SU-DHL-6 (cell line): ENCODE measurements around the gene MNX1.

Source experiments
- H2AFZ ChIP-seq: fragments of 200-600 bp; sonication (generic); 2 replicates; pipeline ENCODE4 v1.6.1; 2014; ENCODE audit warnings: low read depth, mild to moderate bottlenecking, moderate library complexity, mixed read lengths, antibody characterized with exemption, low read length; ENCODE audit not compliant: severe bottlenecking
- H3F3A ChIP-seq: fragments of 200-600 bp; shearing (Covaris generic); 2 replicates; pipeline ENCODE4 v1.6.0; 2016; ENCODE audit warnings: antibody characterized with exemption, mild to moderate bottlenecking; ENCODE audit not compliant: insufficient read depth
- H3K27ac ChIP-seq: fragments of 200-600 bp; sonication (generic); 2 replicates; pipeline ENCODE4 v1.5.1; 2016; ENCODE audit warnings: low read depth, mild to moderate bottlenecking, low read length, moderate library complexity, mixed read lengths
- H3K27me3 ChIP-seq: fragments of 200-600 bp; sonication (generic), shearing (Covaris generic); 2 replicates; pipeline ENCODE4 v1.6.0; 2014; ENCODE audit warnings: mild to moderate bottlenecking, low read length
- H3K36me3 ChIP-seq: fragments of 200-600 bp; sonication (generic); 2 replicates; pipeline ENCODE4 v1.6.1; 2014; ENCODE audit warnings: mild to moderate bottlenecking, low read length, mixed read lengths
- H3K4me2 ChIP-seq: fragments of 300-600, 200-600 bp; shearing (Covaris generic), sonication (generic); 2 replicates; pipeline ENCODE4 v1.6.0; 2014; ENCODE audit warnings: low read length, low read depth, mild to moderate bottlenecking; ENCODE audit not compliant: poor library complexity, severe bottlenecking
- H3K4me3 ChIP-seq: fragments of 200-600 bp; sonication (generic); 2 replicates; pipeline ENCODE4 v1.5.1; 2014; ENCODE audit warnings: antibody characterized with exemption, low read length, mild to moderate bottlenecking, mixed read lengths; ENCODE audit not compliant: insufficient read depth, poor library complexity, severe bottlenecking
- H3K79me2 ChIP-seq: fragments of 200-600 bp; sonication (generic); 2 replicates; pipeline ENCODE4 v1.6.1; 2014; ENCODE audit warnings: mild to moderate bottlenecking, low read length, moderate library complexity; ENCODE audit not compliant: insufficient read depth
- H3K9ac ChIP-seq: fragments of 200-600 bp; sonication (generic); 2 replicates; pipeline ENCODE4 v1.7.0; 2014; ENCODE audit warnings: mild to moderate bottlenecking, low read length
- H3K9me2 ChIP-seq: fragments of 200-600 bp; sonication (generic); replicated peaks from 2 replicates; pipeline ENCODE4 v1.6.1; 2014; ENCODE audit warnings: low read length; ENCODE audit not compliant: insufficient read depth
- H3K9me3 ChIP-seq: fragments of 200-600 bp; sonication (generic); 2 replicates; pipeline ENCODE4 v1.6.1; 2014; ENCODE audit warnings: low read length, mixed read lengths; ENCODE audit not compliant: insufficient read depth
- H4K20me1 ChIP-seq: fragments of 200-600 bp; sonication (generic); 2 replicates; pipeline ENCODE4 v1.6.1; 2014; ENCODE audit warnings: low read depth, mild to moderate bottlenecking, antibody characterized with exemption, low read length, moderate library complexity, mixed read lengths
- EZH2phosphoT487 ChIP-seq: fragments of 200-600 bp; sonication (generic), shearing (Covaris generic); conservative IDR thresholded peaks from 2 replicates; pipeline ENCODE4 v1.6.1; 2018; ENCODE audit warnings: mild to moderate bottlenecking, antibody characterized with exemption, low read length, moderate library complexity, mixed read lengths
- TF ChIP-seq, protein P1 (sequence below): fragments of 200-600 bp; sonication (generic); IDR thresholded peaks from one replicate; pipeline ENCODE4 v1.5.1; 2017; ENCODE audit warnings: antibody characterized with exemption, mild to moderate bottlenecking, low read length, moderate library complexity; ENCODE audit not compliant: insufficient read depth, poor library complexity, severe bottlenecking

MNX1 gene

DNA sequence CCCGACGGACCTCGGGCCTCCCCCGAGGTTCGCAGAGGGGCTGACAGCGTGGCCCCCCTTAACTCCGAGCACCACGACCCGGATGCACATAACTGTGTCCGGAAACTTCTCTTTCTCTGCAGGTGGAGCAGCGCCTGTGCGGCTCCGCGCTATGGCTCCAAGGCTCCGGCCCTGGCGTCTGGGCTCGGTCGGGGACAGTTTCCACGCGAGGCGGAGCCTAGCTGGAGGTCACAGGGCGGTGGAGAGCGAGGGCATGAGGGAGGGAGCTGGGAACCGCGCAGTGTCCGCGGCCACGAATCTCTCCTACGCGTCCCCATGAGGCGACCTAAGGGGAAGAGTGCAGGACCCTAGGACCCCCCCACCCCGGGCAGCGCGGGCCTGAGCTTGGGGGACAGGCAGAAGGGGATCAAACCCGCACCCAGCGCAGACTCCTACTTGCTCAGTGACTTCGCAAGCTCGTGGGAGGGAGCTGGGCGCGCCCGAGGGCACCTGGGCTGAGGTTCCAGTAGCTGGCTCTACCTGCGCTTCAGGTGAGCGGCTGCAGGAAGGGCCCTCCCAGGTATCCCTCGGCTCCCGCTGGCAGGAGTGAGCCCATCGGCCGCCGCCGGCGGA lies 8.6 kb upstream of the MNX1 start:
- Histone ChIP-seq H3K4me2 (no peak overlapping the region), H3K4me3 (no peak overlapping the region), H3F3A (no peaks in the 10 kb centered on the region), H3K9me2 (no peaks in the 10 kb centered on the region), H3K36me3 (no peaks in the 10 kb centered on the region), H2AFZ (no peak overlapping the region), H3K9me3 (no peaks in the 10 kb centered on the region), H3K27me3 (no peaks in the 10 kb centered on the region), H4K20me1 (no peaks in the 10 kb centered on the region), H3K79me2 (no peaks in the 10 kb centered on the region), H3K27ac (no peak overlapping the region), H3K9ac (no peak overlapping the region)
- TF ChIP-seq EZH2phosphoT487, result no peak
- TF ChIP-seq, protein P1, sequence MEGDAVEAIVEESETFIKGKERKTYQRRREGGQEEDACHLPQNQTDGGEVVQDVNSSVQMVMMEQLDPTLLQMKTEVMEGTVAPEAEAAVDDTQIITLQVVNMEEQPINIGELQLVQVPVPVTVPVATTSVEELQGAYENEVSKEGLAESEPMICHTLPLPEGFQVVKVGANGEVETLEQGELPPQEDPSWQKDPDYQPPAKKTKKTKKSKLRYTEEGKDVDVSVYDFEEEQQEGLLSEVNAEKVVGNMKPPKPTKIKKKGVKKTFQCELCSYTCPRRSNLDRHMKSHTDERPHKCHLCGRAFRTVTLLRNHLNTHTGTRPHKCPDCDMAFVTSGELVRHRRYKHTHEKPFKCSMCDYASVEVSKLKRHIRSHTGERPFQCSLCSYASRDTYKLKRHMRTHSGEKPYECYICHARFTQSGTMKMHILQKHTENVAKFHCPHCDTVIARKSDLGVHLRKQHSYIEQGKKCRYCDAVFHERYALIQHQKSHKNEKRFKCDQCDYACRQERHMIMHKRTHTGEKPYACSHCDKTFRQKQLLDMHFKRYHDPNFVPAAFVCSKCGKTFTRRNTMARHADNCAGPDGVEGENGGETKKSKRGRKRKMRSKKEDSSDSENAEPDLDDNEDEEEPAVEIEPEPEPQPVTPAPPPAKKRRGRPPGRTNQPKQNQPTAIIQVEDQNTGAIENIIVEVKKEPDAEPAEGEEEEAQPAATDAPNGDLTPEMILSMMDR, result no peak

DNA sequence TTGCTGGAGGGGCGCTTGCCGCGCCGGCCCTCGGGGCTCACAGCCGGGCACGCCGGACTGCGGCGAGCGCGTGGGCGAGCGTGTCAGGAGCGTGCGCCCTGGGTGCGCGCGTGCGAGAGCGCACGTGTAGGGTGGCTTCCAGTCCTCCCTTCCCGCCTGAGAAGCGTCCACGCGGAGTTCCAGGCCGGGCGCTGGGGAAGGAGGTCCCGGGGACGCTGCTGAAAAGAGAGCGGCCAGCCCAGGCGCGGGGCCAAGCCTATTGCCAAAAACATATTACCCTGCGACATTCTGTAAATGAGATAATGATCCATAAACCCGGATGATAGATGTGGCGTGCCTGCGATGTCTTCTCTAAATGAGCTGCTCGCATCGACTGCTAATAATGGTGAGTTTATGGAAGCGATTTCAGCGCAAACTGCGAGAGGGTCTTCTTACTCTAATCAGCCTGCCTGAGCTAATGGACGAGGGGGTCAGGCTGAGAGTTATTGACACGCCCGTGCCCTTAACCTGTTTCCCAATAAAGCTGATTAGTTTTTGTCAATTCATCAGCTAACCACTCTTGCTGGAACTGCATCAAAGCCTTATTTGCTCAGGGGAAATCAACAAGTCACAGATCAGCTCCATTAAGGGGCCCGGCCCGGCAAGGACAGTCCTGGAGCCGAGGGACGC lies 8.0 kb upstream of the MNX1 start:
- no peak overlapping the region for H3K9ac ChIP-seq
- H3K36me3 ChIP-seq, result no peaks in the 10 kb centered on the region
- no peaks in the 10 kb centered on the region for H3K27me3 ChIP-seq
- H3K9me3 ChIP-seq, result no peaks in the 10 kb centered on the region
- no peaks in the 10 kb centered on the region for H3K79me2 ChIP-seq
- no peaks in the 10 kb centered on the region for H3F3A ChIP-seq
- no peak overlapping the region for H2AFZ ChIP-seq
- TF ChIP-seq, protein P1, result no peak
- no peak for TF ChIP-seq EZH2phosphoT487
- no peak overlapping the region for H3K27ac ChIP-seq
- H4K20me1 ChIP-seq, result no peaks in the 10 kb centered on the region
- no peaks in the 10 kb centered on the region for H3K9me2 ChIP-seq
- no peak overlapping the region for H3K4me2 ChIP-seq
- H3K4me3 ChIP-seq, result no peak overlapping the region

DNA sequence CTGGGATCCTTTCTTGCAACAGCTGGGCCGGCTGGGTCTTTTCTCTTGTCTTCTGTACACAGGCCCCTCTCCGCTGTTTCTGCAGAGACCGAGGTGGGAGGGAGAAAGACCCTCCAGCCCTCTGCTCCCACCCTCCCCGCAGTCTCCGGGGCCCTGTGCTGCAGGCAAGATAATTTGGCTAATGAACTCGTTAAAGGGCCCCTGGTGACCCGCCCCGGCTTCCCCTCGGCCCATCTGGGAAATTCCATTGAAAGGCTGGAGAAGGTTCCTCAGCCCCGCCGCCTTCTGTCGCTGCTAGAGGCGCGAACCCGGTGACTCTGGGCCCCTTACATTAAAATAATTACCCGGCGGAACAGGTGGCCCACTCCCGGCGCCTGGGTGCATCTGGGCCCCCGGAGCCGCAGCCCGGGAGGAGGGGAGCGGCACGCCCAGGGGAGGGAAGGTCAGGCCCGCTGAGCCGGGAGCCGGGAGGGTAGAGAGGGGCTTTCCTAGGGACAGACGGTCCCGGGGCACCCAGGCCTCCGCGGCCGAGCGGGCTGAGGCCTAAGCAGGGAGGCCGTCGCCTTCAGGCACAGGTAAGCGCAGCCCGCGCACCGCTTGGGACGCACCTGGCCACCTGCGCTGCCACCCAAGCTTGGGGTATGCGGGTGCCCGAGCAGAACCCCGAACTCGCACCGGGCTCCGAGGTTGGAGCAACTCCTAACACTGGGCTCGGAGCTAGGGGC lies 7.3 kb upstream of the MNX1 start:
- no peaks in the 10 kb centered on the region for H3K79me2 ChIP-seq
- no peaks in the 10 kb centered on the region for H3K27me3 ChIP-seq
- no peaks in the 10 kb centered on the region for H3K9me2 ChIP-seq
- no peaks in the 10 kb centered on the region for H4K20me1 ChIP-seq
- no peaks in the 10 kb centered on the region for H3F3A ChIP-seq
- H3K36me3 ChIP-seq, result no peaks in the 10 kb centered on the region
- H3K4me2 ChIP-seq, result no peak overlapping the region
- TF ChIP-seq, protein P1, result no peak
- no peak for TF ChIP-seq EZH2phosphoT487
- H3K4me3 ChIP-seq, result no peak overlapping the region
- no peak overlapping the region for H3K27ac ChIP-seq
- no peak overlapping the region for H3K9ac ChIP-seq
- no peaks in the 10 kb centered on the region for H3K9me3 ChIP-seq
- no peak overlapping the region for H2AFZ ChIP-seq
